ENCODE measurements around the gene FAXDC2. TPM values are rescaled to one million over a fixed set of nuclear protein-coding genes. Genes with fewer than 3 reads are reported as not detected.

Gene FAXDC2
- total RNA-seq, 2 donors from 2014 or later: 22.1 to 24.6 TPM

GRCh38 chr5:154782812-154783592 lies 67.4 kb downstream of the FAXDC2 start:
- Histone ChIP-seq H3K9me3 (no peaks in the 10 kb centered on the region), H3K36me3 (no peaks in the 10 kb centered on the region), H3K27ac (peak overlapping the region; percentile 60), H3K4me3 (no peak overlapping the region), H3K27me3 (no peaks in the 10 kb centered on the region), H3K4me1 (peaks cover 0 to 98% of the 10 kb centered on the region in 2 donors)
- no peak for DNase-seq (ENCODE audit: low spot score)
- TF ChIP-seq CTCF (IDR thresholded peaks at IDR 0.05): no peak

DNA sequence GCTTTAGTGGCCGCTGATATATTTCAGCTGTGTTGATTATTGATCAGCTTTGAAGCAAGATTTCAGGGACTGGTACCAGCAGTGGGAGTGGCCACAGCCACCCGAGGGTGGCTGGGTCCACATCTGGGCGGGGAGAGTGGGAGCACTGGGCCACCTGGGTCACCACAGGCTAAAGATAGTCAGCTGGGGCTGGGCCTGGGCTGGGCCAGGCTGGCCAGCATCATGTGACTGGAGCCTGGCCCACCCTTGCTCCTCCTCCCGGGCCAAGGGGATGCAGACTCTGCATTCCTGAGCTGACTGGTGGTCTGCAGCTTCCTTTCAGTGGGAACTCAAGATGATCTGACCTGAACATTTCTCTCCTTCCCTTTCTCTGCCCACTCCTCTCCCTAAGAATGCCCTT lies 68.1 kb downstream of the FAXDC2 start:
- H3K27me3 ChIP-seq: no peaks in the 10 kb centered on the region
- peaks cover 0 to 91% of the 10 kb centered on the region in 2 donors for H3K4me1 ChIP-seq
- DNase-seq (ENCODE audit: low spot score): no peak
- H3K9me3 ChIP-seq: no peaks in the 10 kb centered on the region
- peak overlapping the region; percentile 60 for H3K27ac ChIP-seq
- TF ChIP-seq CTCF (IDR thresholded peaks at IDR 0.05): no peak
- no peak overlapping the region for H3K4me3 ChIP-seq
- H3K36me3 ChIP-seq: no peaks in the 10 kb centered on the region

GRCh38 chr5:154780128-154780527 lies 70.3 kb downstream of the FAXDC2 start:
- H3K4me3 ChIP-seq: no peak overlapping the region
- H3K36me3 ChIP-seq: no peaks in the 10 kb centered on the region
- H3K27ac ChIP-seq: peak overlapping the region; percentile 26 to 31
- H3K4me1 ChIP-seq: peaks cover 0 to 88% of the 10 kb centered on the region in 2 donors
- H3K27me3 ChIP-seq: no peaks in the 10 kb centered on the region
- DNase-seq (ENCODE audit: low spot score): no peak
- no peaks in the 10 kb centered on the region for H3K9me3 ChIP-seq
- TF ChIP-seq CTCF (IDR thresholded peaks at IDR 0.05): no peak

DNA sequence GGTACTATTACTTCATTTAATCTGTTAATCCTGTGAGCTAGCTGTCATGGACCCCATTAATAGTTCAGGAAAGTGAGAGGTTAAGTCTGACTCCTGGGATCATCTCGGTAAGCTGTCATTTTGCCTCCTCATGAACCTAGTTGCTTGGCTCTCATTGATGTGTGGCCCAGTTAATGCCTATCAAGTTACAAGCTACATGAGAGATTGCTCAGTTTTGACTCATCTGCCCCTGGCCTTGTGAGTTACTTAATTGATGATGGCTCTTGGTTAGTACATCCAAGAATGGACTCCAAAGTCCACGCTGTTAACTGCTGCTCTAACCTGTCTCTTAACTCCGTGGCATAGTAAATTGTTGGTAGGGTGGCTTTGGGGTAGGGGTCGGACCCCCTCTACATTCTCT lies 71.3 kb downstream of the FAXDC2 start:
- Histone ChIP-seq H3K36me3 (no peaks in the 10 kb centered on the region), H3K4me3 (no peak overlapping the region), H3K27ac (no peak overlapping the region), H3K9me3 (no peaks in the 10 kb centered on the region), H3K27me3 (no peaks in the 10 kb centered on the region), H3K4me1 (peaks cover 0 to 88% of the 10 kb centered on the region in 2 donors)
- no peak for DNase-seq (ENCODE audit: low spot score)
- no peak for TF ChIP-seq CTCF (IDR thresholded peaks at IDR 0.05)

DNA sequence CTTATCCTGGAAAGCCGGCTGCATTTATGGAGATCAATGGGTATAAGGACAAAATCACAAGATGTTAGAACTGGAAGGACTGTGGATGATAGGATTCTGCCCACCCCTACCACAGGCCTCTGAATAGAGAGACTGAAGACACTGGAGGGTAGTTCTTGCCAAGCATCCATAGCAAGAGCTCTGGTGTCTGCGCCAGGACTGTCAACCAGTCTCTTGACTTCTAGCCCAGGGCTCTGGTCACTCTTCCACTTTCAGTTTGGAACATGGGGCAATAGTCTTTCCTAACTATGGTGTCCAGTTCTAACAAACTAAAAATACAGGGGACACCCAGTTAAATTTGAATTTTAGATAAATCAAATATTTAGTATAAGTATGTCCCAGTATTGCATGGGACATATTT lies 71.9 kb downstream of the FAXDC2 start:
- Histone ChIP-seq H3K4me1 (peaks cover 0 to 88% of the 10 kb centered on the region in 2 donors), H3K27me3 (no peaks in the 10 kb centered on the region), H3K36me3 (no peaks in the 10 kb centered on the region), H3K27ac (no peak overlapping the region), H3K4me3 (no peak overlapping the region), H3K9me3 (no peaks in the 10 kb centered on the region)
- no peak for DNase-seq (ENCODE audit: low spot score)
- TF ChIP-seq CTCF (IDR thresholded peaks at IDR 0.05): no peak

GRCh38 chr5:154776167-154776566 lies 74.2 kb downstream of the FAXDC2 start:
- Histone ChIP-seq H3K9me3 (no peaks in the 10 kb centered on the region), H3K4me3 (no peak overlapping the region), H3K27me3 (no peaks in the 10 kb centered on the region), H3K4me1 (peaks cover 0 to 81% of the 10 kb centered on the region in 2 donors), H3K36me3 (no peaks in the 10 kb centered on the region), H3K27ac (peak overlapping the region; percentile 15 to 20)
- no peak for TF ChIP-seq CTCF (IDR thresholded peaks at IDR 0.05)
- DNase-seq (ENCODE audit: low spot score): no peak

Measured in right atrium auricular region (tissue), 2 donors.